ENCODE data around the gene CACNA2D3. TPM values are rescaled to one million over a fixed set of nuclear protein-coding genes. Genes with fewer than 3 reads are reported as not detected.

The CACNA2D3 gene
- total RNA-seq, 1 donor from 2014 or later, result 0.70 TPM

DNA sequence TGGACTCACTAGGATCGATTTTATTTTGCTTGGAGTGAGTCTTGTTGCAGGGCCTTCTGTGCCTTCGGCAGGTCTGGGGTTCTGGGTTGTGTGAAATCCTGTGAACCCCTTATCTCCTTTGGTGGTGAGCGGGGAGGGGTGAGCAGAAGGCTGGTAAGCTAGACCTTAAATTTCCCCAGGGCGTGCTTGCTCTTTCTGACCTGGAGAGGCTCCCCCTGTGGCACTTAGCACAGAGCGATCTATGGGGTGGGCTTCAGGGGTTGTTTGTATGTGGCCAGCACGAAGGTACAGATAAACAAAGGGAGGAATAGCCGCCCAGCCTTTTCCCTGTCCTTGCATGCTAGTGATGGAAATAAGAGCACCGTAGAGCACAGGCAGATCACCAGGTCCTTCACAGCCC lies 11.8 kb downstream of the CACNA2D3 start:
- no peak for FAIRE-seq
- Histone ChIP-seq H3K4me3 (ENCODE audit: insufficient read depth, low read depth, low read length) (no peak overlapping the region), H2AFZ (ENCODE audit: low read depth, low read length) (no peak overlapping the region), H3K9me3 (ENCODE audit: insufficient read depth, low read depth, low read length) (no peaks in the 10 kb centered on the region), H4K20me1 (ENCODE audit: insufficient read depth, low read length) (no peaks in the 10 kb centered on the region), H3K4me2 (ENCODE audit: low read length) (no peak overlapping the region), H3K9ac (ENCODE audit: low read length) (no peak overlapping the region), H3K36me3 (ENCODE audit: insufficient read depth, low read length) (no peaks in the 10 kb centered on the region), H3K79me2 (ENCODE audit: insufficient read depth, low read length) (no peaks in the 10 kb centered on the region), H3K27me3 (ENCODE audit: insufficient read depth, low read length) (no peaks in the 10 kb centered on the region), H3K4me1 (ENCODE audit: insufficient read depth, low read length) (no peaks in the 10 kb centered on the region), H3K27ac (ENCODE audit: low read depth, low read length) (no peak overlapping the region)
- Mint-ChIP-seq H3K27ac (ENCODE audit: unreplicated experiment) (no peak overlapping the region), H3K36me3 (ENCODE audit: low read depth, unreplicated experiment) (no peaks in the 10 kb centered on the region), H3K4me1 (ENCODE audit: low read depth, unreplicated experiment) (no peaks in the 10 kb centered on the region), H3K9me3 (ENCODE audit: unreplicated experiment) (no peaks in the 10 kb centered on the region), H3K4me3 (ENCODE audit: unreplicated experiment) (no peak overlapping the region), H3K27me3 (ENCODE audit: low read depth, unreplicated experiment) (peaks cover 52% of the 10 kb centered on the region)
- DNase-seq (ENCODE audit: low read depth), result no peak
- TF ChIP-seq, protein P1, sequence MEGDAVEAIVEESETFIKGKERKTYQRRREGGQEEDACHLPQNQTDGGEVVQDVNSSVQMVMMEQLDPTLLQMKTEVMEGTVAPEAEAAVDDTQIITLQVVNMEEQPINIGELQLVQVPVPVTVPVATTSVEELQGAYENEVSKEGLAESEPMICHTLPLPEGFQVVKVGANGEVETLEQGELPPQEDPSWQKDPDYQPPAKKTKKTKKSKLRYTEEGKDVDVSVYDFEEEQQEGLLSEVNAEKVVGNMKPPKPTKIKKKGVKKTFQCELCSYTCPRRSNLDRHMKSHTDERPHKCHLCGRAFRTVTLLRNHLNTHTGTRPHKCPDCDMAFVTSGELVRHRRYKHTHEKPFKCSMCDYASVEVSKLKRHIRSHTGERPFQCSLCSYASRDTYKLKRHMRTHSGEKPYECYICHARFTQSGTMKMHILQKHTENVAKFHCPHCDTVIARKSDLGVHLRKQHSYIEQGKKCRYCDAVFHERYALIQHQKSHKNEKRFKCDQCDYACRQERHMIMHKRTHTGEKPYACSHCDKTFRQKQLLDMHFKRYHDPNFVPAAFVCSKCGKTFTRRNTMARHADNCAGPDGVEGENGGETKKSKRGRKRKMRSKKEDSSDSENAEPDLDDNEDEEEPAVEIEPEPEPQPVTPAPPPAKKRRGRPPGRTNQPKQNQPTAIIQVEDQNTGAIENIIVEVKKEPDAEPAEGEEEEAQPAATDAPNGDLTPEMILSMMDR (IDR thresholded peaks at IDR 0.05; ENCODE audit: insufficient read depth, low read depth, low read length), result no peak
- no peak for TF ChIP-seq EZH2 (IDR thresholded peaks at IDR 0.05; ENCODE audit: insufficient read depth, low read length)

DNA sequence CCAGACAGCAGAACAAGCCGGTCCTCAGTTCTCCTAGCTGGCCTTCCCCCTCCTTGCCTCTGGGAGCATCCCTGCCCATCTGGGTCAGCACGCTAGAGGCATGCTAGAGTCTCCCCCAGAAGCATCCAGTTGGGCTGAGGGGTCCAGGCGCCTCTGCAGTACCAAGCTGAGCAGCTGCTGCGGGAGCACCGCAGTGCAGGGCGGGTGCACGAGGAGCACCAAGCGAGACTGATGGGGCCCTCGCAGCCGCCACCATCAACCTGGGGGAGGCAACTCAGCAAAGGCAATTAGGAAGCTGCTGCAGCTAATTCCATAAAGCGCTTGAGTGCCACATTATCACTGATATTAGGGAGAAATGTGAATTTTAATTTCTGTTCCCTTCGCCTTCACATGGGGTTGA lies 12.4 kb downstream of the CACNA2D3 start:
- no peak overlapping the region for H3K4me3 Mint-ChIP-seq (ENCODE audit: unreplicated experiment)
- no peak overlapping the region for H3K27ac ChIP-seq (ENCODE audit: low read depth, low read length)
- FAIRE-seq, result no peak
- H3K9ac ChIP-seq (ENCODE audit: low read length), result no peak overlapping the region
- H3K4me2 ChIP-seq (ENCODE audit: low read length), result no peak overlapping the region
- no peaks in the 10 kb centered on the region for H3K27me3 ChIP-seq (ENCODE audit: insufficient read depth, low read length)
- peaks cover 51% of the 10 kb centered on the region for H3K27me3 Mint-ChIP-seq (ENCODE audit: low read depth, unreplicated experiment)
- no peak overlapping the region for H2AFZ ChIP-seq (ENCODE audit: low read depth, low read length)
- no peaks in the 10 kb centered on the region for H3K4me1 ChIP-seq (ENCODE audit: insufficient read depth, low read length)
- H3K9me3 ChIP-seq (ENCODE audit: insufficient read depth, low read depth, low read length), result no peaks in the 10 kb centered on the region
- no peaks in the 10 kb centered on the region for H3K36me3 Mint-ChIP-seq (ENCODE audit: low read depth, unreplicated experiment)
- no peaks in the 10 kb centered on the region for H3K36me3 ChIP-seq (ENCODE audit: insufficient read depth, low read length)
- no peak overlapping the region for H3K27ac Mint-ChIP-seq (ENCODE audit: unreplicated experiment)
- H4K20me1 ChIP-seq (ENCODE audit: insufficient read depth, low read length), result no peaks in the 10 kb centered on the region
- H3K4me3 ChIP-seq (ENCODE audit: insufficient read depth, low read depth, low read length), result no peak overlapping the region
- no peaks in the 10 kb centered on the region for H3K4me1 Mint-ChIP-seq (ENCODE audit: low read depth, unreplicated experiment)
- H3K9me3 Mint-ChIP-seq (ENCODE audit: unreplicated experiment), result no peaks in the 10 kb centered on the region
- no peaks in the 10 kb centered on the region for H3K79me2 ChIP-seq (ENCODE audit: insufficient read depth, low read length)
- no peak for DNase-seq (ENCODE audit: low read depth)
- no peak for TF ChIP-seq EZH2 (IDR thresholded peaks at IDR 0.05; ENCODE audit: insufficient read depth, low read length)
- TF ChIP-seq, protein P1 (IDR thresholded peaks at IDR 0.05; ENCODE audit: insufficient read depth, low read depth, low read length), result no peak

DNA sequence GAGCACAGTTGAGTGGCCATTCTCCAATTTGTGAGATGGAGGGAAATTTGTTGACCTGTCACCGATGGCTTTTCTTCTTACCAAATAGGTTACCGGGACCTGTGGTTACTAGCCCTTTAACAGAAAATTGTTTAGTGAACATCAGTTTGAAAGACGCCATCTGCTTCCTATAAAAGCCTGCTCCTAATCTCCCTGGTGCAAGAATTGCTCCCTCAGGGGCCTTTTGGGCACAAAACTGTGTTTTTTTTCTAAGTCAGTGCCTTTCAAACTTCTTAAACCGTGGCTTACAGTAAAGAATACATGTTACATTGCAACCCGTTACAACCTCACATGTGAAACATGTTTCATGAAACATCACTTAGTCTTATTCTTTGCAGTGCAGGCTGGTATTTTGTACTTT lies 15.0 kb downstream of the CACNA2D3 start:
- Mint-ChIP-seq H3K4me1 (ENCODE audit: low read depth, unreplicated experiment) (no peaks in the 10 kb centered on the region), H3K9me3 (ENCODE audit: unreplicated experiment) (no peaks in the 10 kb centered on the region), H3K36me3 (ENCODE audit: low read depth, unreplicated experiment) (no peaks in the 10 kb centered on the region), H3K27me3 (ENCODE audit: low read depth, unreplicated experiment) (peaks cover 56% of the 10 kb centered on the region), H3K27ac (ENCODE audit: unreplicated experiment) (no peak overlapping the region), H3K4me3 (ENCODE audit: unreplicated experiment) (no peak overlapping the region)
- Histone ChIP-seq H2AFZ (ENCODE audit: low read depth, low read length) (no peak overlapping the region), H3K27me3 (ENCODE audit: insufficient read depth, low read length) (no peaks in the 10 kb centered on the region), H3K9me3 (ENCODE audit: insufficient read depth, low read depth, low read length) (no peaks in the 10 kb centered on the region), H3K4me2 (ENCODE audit: low read length) (no peak overlapping the region), H3K27ac (ENCODE audit: low read depth, low read length) (no peak overlapping the region), H3K9ac (ENCODE audit: low read length) (no peak overlapping the region), H3K36me3 (ENCODE audit: insufficient read depth, low read length) (no peaks in the 10 kb centered on the region), H3K4me3 (ENCODE audit: insufficient read depth, low read depth, low read length) (no peak overlapping the region), H4K20me1 (ENCODE audit: insufficient read depth, low read length) (no peaks in the 10 kb centered on the region), H3K4me1 (ENCODE audit: insufficient read depth, low read length) (no peaks in the 10 kb centered on the region), H3K79me2 (ENCODE audit: insufficient read depth, low read length) (no peaks in the 10 kb centered on the region)
- TF ChIP-seq, protein P1 (IDR thresholded peaks at IDR 0.05; ENCODE audit: insufficient read depth, low read depth, low read length), result no peak
- TF ChIP-seq EZH2 (IDR thresholded peaks at IDR 0.05; ENCODE audit: insufficient read depth, low read length), result no peak
- FAIRE-seq (no peak), DNase-seq (ENCODE audit: low read depth) (no peak)
